NOMO-1 treated with DMSO at 0.1 percent for 48 hours (cell line): ENCODE measurements around the gene GALP.
"Not testable (repeated sequence)": the region's sequence is repeated elsewhere in the genome, so short reads cannot be mapped to it uniquely, and the experiment has no call there.

ENCODE experiments used
- DNase-seq: peaks from one replicate; lab custom pipeline; 2025; ENCODE audit not compliant: unreplicated experiment; lab: John Stamatoyannopoulos, UW

The GALP gene

GRCh38 chr19:56175861-56176307 lies at the start of gene GALP:
Gene GALP (plus strand): TSS chr19:56176008. CDS start chr19:56177109, 1,101 bp downstream.
- DNase-seq = not testable (repeated sequence)

GRCh38 chr19:56126983-56127780 lies 48.6 kb upstream of the GALP start:
- DNase-seq = no peak

- no peak for DNase-seq
Measured at GRCh38 chr19:56130006-56130405, 45.8 kb upstream of the GALP start.

- no peak for DNase-seq
Measured at GRCh38 chr19:56131651-56132050, 44.2 kb upstream of the GALP start.

GRCh38 chr19:56132316-56132822 lies 43.4 kb upstream of the GALP start:
- DNase-seq = no peak

GRCh38 chr19:56133858-56134653 lies 41.8 kb upstream of the GALP start:
- peak; percentile 52 for DNase-seq

- DNase-seq = peak; percentile 25
Measured at GRCh38 chr19:56134654-56134921, 41.2 kb upstream of the GALP start.

GRCh38 chr19:56136362-56136761 lies 39.4 kb upstream of the GALP start:
- DNase-seq = no peak

GRCh38 chr19:56137405-56137804 lies 38.4 kb upstream of the GALP start:
- DNase-seq = no peak

- DNase-seq = no peak
Measured at GRCh38 chr19:56138069-56138468, 37.7 kb upstream of the GALP start.

- no peak for DNase-seq
Measured at GRCh38 chr19:56139847-56140582, 35.8 kb upstream of the GALP start.

GRCh38 chr19:56140583-56141416 lies 35.0 kb upstream of the GALP start, which contains the start of gene ZNF444:
Gene ZNF444 (plus strand): TSS chr19:56141287. CDS start chr19:56146912, 5,625 bp downstream.
- peak; percentile 100 for DNase-seq

- DNase-seq = no peak
Measured at GRCh38 chr19:56141417-56141993, 34.3 kb upstream of the GALP start.

- no peak for DNase-seq
Measured at GRCh38 chr19:56142087-56142787, 33.6 kb upstream of the GALP start.

GRCh38 chr19:56142897-56143434 lies 32.8 kb upstream of the GALP start:
- DNase-seq = no peak

GRCh38 chr19:56144376-56144775 lies 31.4 kb upstream of the GALP start:
- DNase-seq = no peak

- DNase-seq = no peak
Measured at GRCh38 chr19:56144831-56145230, 31.0 kb upstream of the GALP start.

GRCh38 chr19:56145698-56146097 lies 30.1 kb upstream of the GALP start:
- DNase-seq = no peak

GRCh38 chr19:56146904-56147303 lies 28.9 kb upstream of the GALP start:
- DNase-seq = no peak
